GM21528 (cell line): Measurements from ENCODE around the gene ACYP2.

Experiments used
- ATAC-seq: cut with Tn5 transposase; IDR thresholded peaks from one replicate; pipeline ENCODE4 v1.9.1; 2021; ENCODE audit warnings: mild to moderate bottlenecking, moderate library complexity; ENCODE audit not compliant: unreplicated experiment, low FRiP score

Gene ACYP2

DNA sequence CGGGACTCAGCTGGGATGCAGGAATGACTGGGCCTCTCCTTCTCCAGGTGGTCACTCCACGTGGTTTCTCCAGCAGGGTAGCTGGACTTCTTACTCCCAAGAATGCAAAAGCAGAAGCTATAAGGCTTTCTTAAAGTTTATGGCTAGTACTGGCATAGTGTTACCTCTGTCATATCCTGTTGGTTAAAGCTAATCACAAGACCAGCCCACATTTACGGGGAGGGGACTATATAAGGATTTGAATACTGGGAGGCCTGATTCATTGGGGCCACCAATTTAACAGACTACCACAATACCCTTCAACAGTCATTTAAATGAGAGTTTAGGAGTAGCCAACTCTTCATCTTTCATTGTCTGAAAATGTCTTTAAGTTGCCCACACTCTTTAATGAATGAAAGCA lies 235.0 kb downstream of the ACYP2 start:
- ATAC-seq = no peak

- no peak for ATAC-seq
These were observed 237.8 kb downstream of the ACYP2 start for GRCh38 chr2:54353216-54353615.
